GM19452 (cell line): ENCODE measurements around the gene SMG5.
"Not testable (repeated sequence)": the region's sequence is repeated elsewhere in the genome, so short reads cannot be mapped to it uniquely, and the experiment has no call there.

ENCODE experiments used
- ATAC-seq: cut with Tn5 transposase; IDR thresholded peaks from one replicate; pipeline ENCODE4 v1.9.1; 2021; ENCODE audit not compliant: unreplicated experiment

The SMG5 gene

GRCh38 chr1:156282479-156283222 is at the start of gene SMG5:
SMG5 (minus strand) TSS chr1:156282825; CDS start chr1:156282680, 145 bp downstream.
- ATAC-seq: peak; percentile 84

GRCh38 chr1:156323179-156323578 is 40.6 kb upstream of the SMG5 start:
- not testable (repeated sequence) for ATAC-seq

GRCh38 chr1:156320560-156320959 is 37.9 kb upstream of the SMG5 start:
- ATAC-seq: no peak

GRCh38 chr1:156319664-156320063 is 37.0 kb upstream of the SMG5 start:
- ATAC-seq: no peak

GRCh38 chr1:156316909-156317308 is 34.3 kb upstream of the SMG5 start:
- ATAC-seq: no peak

- ATAC-seq: no peak
These were observed 28.3 kb upstream of the SMG5 start for GRCh38 chr1:156310962-156311361.

- ATAC-seq: no peak
These were observed 25.5 kb upstream of the SMG5 start for GRCh38 chr1:156308078-156308477.

GRCh38 chr1:156305215-156305614 is 22.6 kb upstream of the SMG5 start:
- no peak for ATAC-seq

GRCh38 chr1:156303241-156303640 is 20.6 kb upstream of the SMG5 start:
- ATAC-seq: no peak

GRCh38 chr1:156298852-156299357 is 16.3 kb upstream of the SMG5 start, which contains the start of gene VHLL:
VHLL (minus strand) TSS chr1:156299307; CDS start chr1:156299189, 118 bp downstream.
- no peak for ATAC-seq

GRCh38 chr1:156295391-156295947 is 12.8 kb upstream of the SMG5 start, which contains the start of gene GLMP:
GLMP (minus strand) TSS chr1:156295679; CDS start chr1:156295645, 34 bp downstream.
- ATAC-seq: no peak

GRCh38 chr1:156293895-156294294 is 11.3 kb upstream of the SMG5 start:
- no peak for ATAC-seq

- no peak for ATAC-seq
These were observed 10.4 kb upstream of the SMG5 start for GRCh38 chr1:156293098-156293434.

GRCh38 chr1:156291226-156292061 is 8.8 kb upstream of the SMG5 start:
- no peak for ATAC-seq

- ATAC-seq: no peak
These were observed 7.2 kb upstream of the SMG5 start for GRCh38 chr1:156289857-156290256.

GRCh38 chr1:156286061-156286460 is 3.4 kb upstream of the SMG5 start:
- no peak for ATAC-seq

- ATAC-seq: no peak
These were observed 2.8 kb upstream of the SMG5 start for GRCh38 chr1:156285437-156285836.

GRCh38 chr1:156284757-156285156 is 2.1 kb upstream of the SMG5 start:
- ATAC-seq: no peak

- no peak for ATAC-seq
These were observed 1.5 kb upstream of the SMG5 start, which contains the start of gene TMEM79 for GRCh38 chr1:156284112-156284511. TMEM79 (plus strand) TSS chr1:156284325; CDS start chr1:156285227, 902 bp downstream.

GRCh38 chr1:156283521-156283920 is 896 bp upstream of the SMG5 start:
- no peak for ATAC-seq

- peak; percentile 8 for ATAC-seq
These were observed 739 bp downstream of the SMG5 start for GRCh38 chr1:156281693-156282478.
